GM23338 (cell line): Measurements from ENCODE around the gene EGLN2. TPM values are rescaled to one million over a fixed set of nuclear protein-coding genes. Genes with fewer than 3 reads are reported as not detected.

ENCODE experiments used
- ATAC-seq: fragments of 200-7000 bp; cut with Tn5 transposase; 3 replicates; pipeline ENCODE4 v1.9.1; 2020
- DNase-seq: peaks from one replicate; pipeline ENCODE4 v3.0.0-alpha.2; 2015; ENCODE audit warnings: low spot score
- H2AFZ ChIP-seq: fragments of 200-600 bp; sonication (generic); 2 replicates; pipeline ENCODE4 v1.8.0; 2016; ENCODE audit warnings: antibody characterized with exemption, mild to moderate bottlenecking, moderate library complexity
- H3F3A ChIP-seq: fragments of 200-600 bp; sonication (generic); replicated peaks from 2 replicates; pipeline ENCODE4 v1.8.0; 2017; ENCODE audit warnings: antibody characterized with exemption, mixed run types, low read depth
- H3K27ac ChIP-seq: fragments of 200-600 bp; sonication (generic); 2 replicates; pipeline ENCODE4 v1.6.1; 2016; ENCODE audit warnings: low read depth
- H3K27me3 ChIP-seq: fragments of 200-600 bp; sonication (generic); 2 replicates; pipeline ENCODE4 v1.8.0; 2016; ENCODE audit warnings: mild to moderate bottlenecking, mixed run types, moderate library complexity; ENCODE audit not compliant: insufficient read depth
- H3K36me3 ChIP-seq: fragments of 200-600 bp; sonication (generic); 2 replicates; pipeline ENCODE4 v1.8.0; 2016; ENCODE audit warnings: mild to moderate bottlenecking; ENCODE audit not compliant: insufficient read depth
- H3K4me1 ChIP-seq: fragments of 200-600 bp; sonication (generic); 2 replicates; pipeline ENCODE4 v1.8.0; 2016; ENCODE audit warnings: mild to moderate bottlenecking, moderate library complexity; ENCODE audit not compliant: insufficient read depth
- H3K4me2 ChIP-seq: fragments of 200-600 bp; sonication (generic); 2 replicates; pipeline ENCODE4 v1.7.1; 2017; ENCODE audit warnings: mixed run types
- H3K4me3 ChIP-seq: fragments of 200-600 bp; sonication (generic); 2 replicates; pipeline ENCODE4 v1.6.1; 2016; ENCODE audit warnings: mixed run types
- H3K79me2 ChIP-seq: fragments of 200-600 bp; sonication (generic); replicated peaks from 2 replicates; pipeline ENCODE4 v1.8.0; 2017; ENCODE audit warnings: mild to moderate bottlenecking; ENCODE audit not compliant: insufficient read depth
- H3K9me2 ChIP-seq: fragments of 200-600 bp; sonication (generic); 2 replicates; pipeline ENCODE4 v1.8.0; 2017; ENCODE audit not compliant: insufficient read depth
- H4K20me1 ChIP-seq: fragments of 200-600 bp; sonication (generic); replicated peaks from 2 replicates; pipeline ENCODE4 v1.8.0; 2017; ENCODE audit warnings: mild to moderate bottlenecking; ENCODE audit not compliant: insufficient read depth
- H3K27ac Mint-ChIP-seq: 2 replicates; pipeline ENCODE4 v1.8.0; 2020; ENCODE audit warnings: inconsistent platforms, mild to moderate bottlenecking, moderate library complexity, mixed read lengths
- H3K27me3 Mint-ChIP-seq: 3 replicates; pipeline ENCODE4 v1.8.0; 2022; ENCODE audit warnings: low read depth, mild to moderate bottlenecking, moderate library complexity, mixed read lengths, inconsistent platforms; ENCODE audit not compliant: insufficient read depth, poor library complexity
- H3K36me3 Mint-ChIP-seq: 3 replicates; pipeline ENCODE4 v1.8.0; 2021; ENCODE audit warnings: low read depth, mild to moderate bottlenecking, inconsistent platforms, moderate library complexity, mixed read lengths
- H3K4me1 Mint-ChIP-seq: 3 replicates; pipeline ENCODE4 v1.8.0; 2020; ENCODE audit warnings: mild to moderate bottlenecking, inconsistent platforms, mixed read lengths
- H3K4me3 Mint-ChIP-seq: 3 replicates; pipeline ENCODE4 v1.8.0; 2021; ENCODE audit warnings: moderate library complexity, mild to moderate bottlenecking, inconsistent platforms, mixed read lengths
- H3K9me3 Mint-ChIP-seq: 3 replicates; pipeline ENCODE4 v1.8.0; 2020; ENCODE audit warnings: moderate library complexity, mild to moderate bottlenecking, inconsistent platforms, mixed read lengths
- CREB1 ChIP-seq: fragments of 250-450 bp; sonication (Bioruptor Pico); IDR thresholded peaks from 2 replicates; pipeline ENCODE4 v1.5.0; 2020; ENCODE audit warnings: low read depth, mild to moderate bottlenecking, moderate library complexity
- EZH2phosphoT487 ChIP-seq: fragments of 200-600 bp; sonication (generic); IDR thresholded peaks from one replicate; pipeline ENCODE4 v1.8.1; 2018; ENCODE audit warnings: antibody characterized with exemption; ENCODE audit not compliant: unreplicated experiment
- JUNB ChIP-seq: IDR thresholded peaks from one replicate; pipeline ENCODE4 v1.6.1; 2016; ENCODE audit warnings: antibody characterized with exemption; ENCODE audit not compliant: unreplicated experiment
- STAT1 ChIP-seq: IDR thresholded peaks from one replicate; pipeline ENCODE4 v1.6.1; 2016; ENCODE audit warnings: antibody characterized with exemption; ENCODE audit not compliant: unreplicated experiment
- ZNF114 ChIP-seq: fragments of 250-450 bp; sonication (Bioruptor Pico); IDR thresholded peaks from 2 replicates; pipeline ENCODE4 v1.5.0; 2020; ENCODE audit warnings: mild to moderate bottlenecking, moderate library complexity
- ZNF331 ChIP-seq: fragments of 250-450 bp; sonication (Bioruptor Pico); IDR thresholded peaks from 2 replicates; pipeline ENCODE4 v1.5.0; 2020; ENCODE audit warnings: low read depth, mild to moderate bottlenecking, moderate library complexity
- polyA plus RNA-seq: library from polyadenylated mRNA; unstranded; fragments of >200 nt; fragmentation: Nextera tagmentation; extraction: Ambion mirVana; gene quantifications from 2 replicates; pipeline ENCODE4 v1.2.1, GENCODE V29; 2016
- total RNA-seq: library from RNA; depleted of rRNA; stranded (reverse); fragments of >200 nt; shearing (Covaris generic); gene quantifications from 2 replicates; pipeline ENCODE4 v1.2.3, GENCODE V29; 2014
- TF ChIP-seq, protein P1 (sequence below): IDR thresholded peaks from 2 replicates; pipeline ENCODE4 v1.6.1; 2016; ENCODE audit warnings: antibody characterized with exemption
- TF ChIP-seq, protein P2 (sequence below), 2 experiments: fragments of 200-600 bp in 1 of 2; sonication (generic) in 1 of 2; conservative IDR thresholded peaks; 2 replicates each; pipeline versions ENCODE4 v1.5.1 to v1.6.1; 2016 to 2017; ENCODE audit warnings: antibody characterized with exemption in 2 of 2, low read depth in 2 of 2, mild to moderate bottlenecking in 2 of 2, moderate library complexity in 1 of 2
- TF ChIP-seq, protein P3 (sequence below): IDR thresholded peaks from one replicate; pipeline ENCODE4 v1.6.1; 2018; ENCODE audit warnings: antibody characterized with exemption; ENCODE audit not compliant: unreplicated experiment
- TF ChIP-seq, protein P4 (sequence below): fragments of 250-450 bp; sonication (Bioruptor Pico); IDR thresholded peaks from 2 replicates; pipeline ENCODE4 v1.5.0; 2020; ENCODE audit warnings: mild to moderate bottlenecking, moderate library complexity

EGLN2 gene
- total and polyA plus RNA-seq, 2 experiments from 2014 or later, result 59.9 to 118 TPM

DNA sequence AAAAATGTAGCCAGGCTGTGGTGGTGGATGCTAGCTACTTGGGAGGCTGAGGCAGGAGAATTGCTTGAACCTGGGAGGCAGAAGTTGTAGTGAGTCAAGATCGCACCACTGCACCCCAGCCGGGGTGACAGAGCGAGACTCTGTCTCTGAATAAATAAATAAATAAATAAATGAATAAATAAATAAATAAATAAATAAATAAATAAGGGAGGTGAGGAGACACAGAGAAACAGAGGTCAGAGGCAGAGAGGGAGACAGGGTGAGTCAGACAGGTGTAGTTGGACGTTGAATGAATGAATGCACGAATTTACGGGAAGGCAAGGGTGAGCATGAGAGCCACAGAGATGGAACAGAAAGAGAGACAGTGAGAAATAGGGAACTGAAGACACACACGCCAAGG, 17.9 kb upstream of the EGLN2 start:
- Histone ChIP-seq H3K9me2 (no peaks in the 10 kb centered on the region), H3K4me2 (no peak overlapping the region), H3K4me3 (no peak overlapping the region), H4K20me1 (no peaks in the 10 kb centered on the region), H3K79me2 (peaks cover 5% of the 10 kb centered on the region), H3K4me1 (peaks cover 11% of the 10 kb centered on the region), H3K27me3 (no peaks in the 10 kb centered on the region), H3K27ac (no peak overlapping the region), H3K36me3 (no peaks in the 10 kb centered on the region), H3F3A (peaks cover 5% of the 10 kb centered on the region; the same call in 1 of the 2 replicates), H2AFZ (no peak overlapping the region)
- no peaks in the 10 kb centered on the region; the same call in 1 of the 3 replicates for H3K9me3 Mint-ChIP-seq
- DNase-seq (no peak), ATAC-seq (no peak)
- H3K36me3 Mint-ChIP-seq, result peaks cover 12% of the 10 kb centered on the region
- no peak overlapping the region; the same call in 2 of the 3 replicates for H3K4me3 Mint-ChIP-seq
- H3K4me1 Mint-ChIP-seq, result peaks cover 19% of the 10 kb centered on the region
- H3K27me3 Mint-ChIP-seq, result peaks cover 13% of the 10 kb centered on the region
- no peak overlapping the region for H3K27ac Mint-ChIP-seq
- TF ChIP-seq ZNF331 (CRISPR knock-in tag) (no peak), EZH2phosphoT487 (no peak), JUNB (no peak), CREB1 (CRISPR knock-in tag) (no peak), ZNF114 (CRISPR knock-in tag) (no peak), STAT1 (no peak)
- TF ChIP-seq, protein P1, sequence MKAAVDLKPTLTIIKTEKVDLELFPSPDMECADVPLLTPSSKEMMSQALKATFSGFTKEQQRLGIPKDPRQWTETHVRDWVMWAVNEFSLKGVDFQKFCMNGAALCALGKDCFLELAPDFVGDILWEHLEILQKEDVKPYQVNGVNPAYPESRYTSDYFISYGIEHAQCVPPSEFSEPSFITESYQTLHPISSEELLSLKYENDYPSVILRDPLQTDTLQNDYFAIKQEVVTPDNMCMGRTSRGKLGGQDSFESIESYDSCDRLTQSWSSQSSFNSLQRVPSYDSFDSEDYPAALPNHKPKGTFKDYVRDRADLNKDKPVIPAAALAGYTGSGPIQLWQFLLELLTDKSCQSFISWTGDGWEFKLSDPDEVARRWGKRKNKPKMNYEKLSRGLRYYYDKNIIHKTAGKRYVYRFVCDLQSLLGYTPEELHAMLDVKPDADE, result no peak
- TF ChIP-seq, protein P2, sequence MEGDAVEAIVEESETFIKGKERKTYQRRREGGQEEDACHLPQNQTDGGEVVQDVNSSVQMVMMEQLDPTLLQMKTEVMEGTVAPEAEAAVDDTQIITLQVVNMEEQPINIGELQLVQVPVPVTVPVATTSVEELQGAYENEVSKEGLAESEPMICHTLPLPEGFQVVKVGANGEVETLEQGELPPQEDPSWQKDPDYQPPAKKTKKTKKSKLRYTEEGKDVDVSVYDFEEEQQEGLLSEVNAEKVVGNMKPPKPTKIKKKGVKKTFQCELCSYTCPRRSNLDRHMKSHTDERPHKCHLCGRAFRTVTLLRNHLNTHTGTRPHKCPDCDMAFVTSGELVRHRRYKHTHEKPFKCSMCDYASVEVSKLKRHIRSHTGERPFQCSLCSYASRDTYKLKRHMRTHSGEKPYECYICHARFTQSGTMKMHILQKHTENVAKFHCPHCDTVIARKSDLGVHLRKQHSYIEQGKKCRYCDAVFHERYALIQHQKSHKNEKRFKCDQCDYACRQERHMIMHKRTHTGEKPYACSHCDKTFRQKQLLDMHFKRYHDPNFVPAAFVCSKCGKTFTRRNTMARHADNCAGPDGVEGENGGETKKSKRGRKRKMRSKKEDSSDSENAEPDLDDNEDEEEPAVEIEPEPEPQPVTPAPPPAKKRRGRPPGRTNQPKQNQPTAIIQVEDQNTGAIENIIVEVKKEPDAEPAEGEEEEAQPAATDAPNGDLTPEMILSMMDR (conservative IDR thresholded peaks at IDR 0.05; ENCODE audit: low read depth in 2 of 2), result no peak
- TF ChIP-seq, protein P3, sequence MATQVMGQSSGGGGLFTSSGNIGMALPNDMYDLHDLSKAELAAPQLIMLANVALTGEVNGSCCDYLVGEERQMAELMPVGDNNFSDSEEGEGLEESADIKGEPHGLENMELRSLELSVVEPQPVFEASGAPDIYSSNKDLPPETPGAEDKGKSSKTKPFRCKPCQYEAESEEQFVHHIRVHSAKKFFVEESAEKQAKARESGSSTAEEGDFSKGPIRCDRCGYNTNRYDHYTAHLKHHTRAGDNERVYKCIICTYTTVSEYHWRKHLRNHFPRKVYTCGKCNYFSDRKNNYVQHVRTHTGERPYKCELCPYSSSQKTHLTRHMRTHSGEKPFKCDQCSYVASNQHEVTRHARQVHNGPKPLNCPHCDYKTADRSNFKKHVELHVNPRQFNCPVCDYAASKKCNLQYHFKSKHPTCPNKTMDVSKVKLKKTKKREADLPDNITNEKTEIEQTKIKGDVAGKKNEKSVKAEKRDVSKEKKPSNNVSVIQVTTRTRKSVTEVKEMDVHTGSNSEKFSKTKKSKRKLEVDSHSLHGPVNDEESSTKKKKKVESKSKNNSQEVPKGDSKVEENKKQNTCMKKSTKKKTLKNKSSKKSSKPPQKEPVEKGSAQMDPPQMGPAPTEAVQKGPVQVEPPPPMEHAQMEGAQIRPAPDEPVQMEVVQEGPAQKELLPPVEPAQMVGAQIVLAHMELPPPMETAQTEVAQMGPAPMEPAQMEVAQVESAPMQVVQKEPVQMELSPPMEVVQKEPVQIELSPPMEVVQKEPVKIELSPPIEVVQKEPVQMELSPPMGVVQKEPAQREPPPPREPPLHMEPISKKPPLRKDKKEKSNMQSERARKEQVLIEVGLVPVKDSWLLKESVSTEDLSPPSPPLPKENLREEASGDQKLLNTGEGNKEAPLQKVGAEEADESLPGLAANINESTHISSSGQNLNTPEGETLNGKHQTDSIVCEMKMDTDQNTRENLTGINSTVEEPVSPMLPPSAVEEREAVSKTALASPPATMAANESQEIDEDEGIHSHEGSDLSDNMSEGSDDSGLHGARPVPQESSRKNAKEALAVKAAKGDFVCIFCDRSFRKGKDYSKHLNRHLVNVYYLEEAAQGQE, result no peak
- TF ChIP-seq, protein P4, sequence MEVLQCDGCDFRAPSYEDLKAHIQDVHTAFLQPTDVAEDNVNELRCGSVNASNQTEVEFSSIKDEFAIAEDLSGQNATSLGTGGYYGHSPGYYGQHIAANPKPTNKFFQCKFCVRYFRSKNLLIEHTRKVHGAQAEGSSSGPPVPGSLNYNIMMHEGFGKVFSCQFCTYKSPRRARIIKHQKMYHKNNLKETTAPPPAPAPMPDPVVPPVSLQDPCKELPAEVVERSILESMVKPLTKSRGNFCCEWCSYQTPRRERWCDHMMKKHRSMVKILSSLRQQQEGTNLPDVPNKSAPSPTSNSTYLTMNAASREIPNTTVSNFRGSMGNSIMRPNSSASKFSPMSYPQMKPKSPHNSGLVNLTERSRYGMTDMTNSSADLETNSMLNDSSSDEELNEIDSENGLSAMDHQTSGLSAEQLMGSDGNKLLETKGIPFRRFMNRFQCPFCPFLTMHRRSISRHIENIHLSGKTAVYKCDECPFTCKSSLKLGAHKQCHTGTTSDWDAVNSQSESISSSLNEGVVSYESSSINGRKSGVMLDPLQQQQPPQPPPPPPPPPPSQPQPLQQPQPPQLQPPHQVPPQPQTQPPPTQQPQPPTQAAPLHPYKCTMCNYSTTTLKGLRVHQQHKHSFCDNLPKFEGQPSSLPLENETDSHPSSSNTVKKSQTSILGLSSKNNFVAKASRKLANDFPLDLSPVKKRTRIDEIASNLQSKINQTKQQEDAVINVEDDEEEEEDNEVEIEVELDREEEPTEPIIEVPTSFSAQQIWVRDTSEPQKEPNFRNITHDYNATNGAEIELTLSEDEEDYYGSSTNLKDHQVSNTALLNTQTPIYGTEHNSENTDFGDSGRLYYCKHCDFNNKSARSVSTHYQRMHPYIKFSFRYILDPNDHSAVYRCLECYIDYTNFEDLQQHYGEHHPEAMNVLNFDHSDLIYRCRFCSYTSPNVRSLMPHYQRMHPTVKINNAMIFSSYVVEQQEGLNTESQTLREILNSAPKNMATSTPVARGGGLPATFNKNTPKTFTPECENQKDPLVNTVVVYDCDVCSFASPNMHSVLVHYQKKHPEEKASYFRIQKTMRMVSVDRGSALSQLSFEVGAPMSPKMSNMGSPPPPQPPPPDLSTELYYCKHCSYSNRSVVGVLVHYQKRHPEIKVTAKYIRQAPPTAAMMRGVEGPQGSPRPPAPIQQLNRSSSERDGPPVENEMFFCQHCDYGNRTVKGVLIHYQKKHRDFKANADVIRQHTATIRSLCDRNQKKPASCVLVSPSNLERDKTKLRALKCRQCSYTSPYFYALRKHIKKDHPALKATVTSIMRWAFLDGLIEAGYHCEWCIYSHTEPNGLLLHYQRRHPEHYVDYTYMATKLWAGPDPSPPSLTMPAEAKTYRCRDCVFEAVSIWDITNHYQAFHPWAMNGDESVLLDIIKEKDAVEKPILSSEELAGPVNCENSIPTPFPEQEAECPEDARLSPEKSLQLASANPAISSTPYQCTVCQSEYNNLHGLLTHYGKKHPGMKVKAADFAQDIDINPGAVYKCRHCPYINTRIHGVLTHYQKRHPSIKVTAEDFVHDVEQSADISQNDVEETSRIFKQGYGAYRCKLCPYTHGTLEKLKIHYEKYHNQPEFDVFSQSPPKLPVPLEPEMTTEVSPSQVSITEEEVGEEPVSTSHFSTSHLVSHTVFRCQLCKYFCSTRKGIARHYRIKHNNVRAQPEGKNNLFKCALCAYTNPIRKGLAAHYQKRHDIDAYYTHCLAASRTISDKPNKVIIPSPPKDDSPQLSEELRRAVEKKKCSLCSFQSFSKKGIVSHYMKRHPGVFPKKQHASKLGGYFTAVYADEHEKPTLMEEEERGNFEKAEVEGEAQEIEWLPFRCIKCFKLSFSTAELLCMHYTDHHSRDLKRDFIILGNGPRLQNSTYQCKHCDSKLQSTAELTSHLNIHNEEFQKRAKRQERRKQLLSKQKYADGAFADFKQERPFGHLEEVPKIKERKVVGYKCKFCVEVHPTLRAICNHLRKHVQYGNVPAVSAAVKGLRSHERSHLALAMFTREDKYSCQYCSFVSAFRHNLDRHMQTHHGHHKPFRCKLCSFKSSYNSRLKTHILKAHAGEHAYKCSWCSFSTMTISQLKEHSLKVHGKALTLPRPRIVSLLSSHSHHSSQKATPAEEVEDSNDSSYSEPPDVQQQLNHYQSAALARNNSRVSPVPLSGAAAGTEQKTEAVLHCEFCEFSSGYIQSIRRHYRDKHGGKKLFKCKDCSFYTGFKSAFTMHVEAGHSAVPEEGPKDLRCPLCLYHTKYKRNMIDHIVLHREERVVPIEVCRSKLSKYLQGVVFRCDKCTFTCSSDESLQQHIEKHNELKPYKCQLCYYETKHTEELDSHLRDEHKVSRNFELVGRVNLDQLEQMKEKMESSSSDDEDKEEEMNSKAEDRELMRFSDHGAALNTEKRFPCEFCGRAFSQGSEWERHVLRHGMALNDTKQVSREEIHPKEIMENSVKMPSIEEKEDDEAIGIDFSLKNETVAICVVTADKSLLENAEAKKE, result no peak
